GM06990 (cell line): ENCODE measurements around the gene FUNDC2.

Experiments used
- DNase-seq: peaks from one replicate; pipeline ENCODE4 v3.0.0-alpha.2; 2011; ENCODE audit not compliant: insufficient read length; ENCODE audit errors: extremely low read depth
- H3K27me3 ChIP-seq: replicated peaks from 2 replicates; pipeline ENCODE4 v1.6.0; 2011; ENCODE audit warnings: low read length; ENCODE audit not compliant: control insufficient read depth, insufficient read depth
- H3K36me3 ChIP-seq: 2 replicates; pipeline ENCODE4 v1.5.1; 2011; ENCODE audit warnings: low read length; ENCODE audit not compliant: control insufficient read depth, insufficient read depth
- H3K4me3 ChIP-seq: replicated peaks from 2 replicates; pipeline ENCODE4 v1.5.1; 2011; ENCODE audit warnings: low read depth, mild to moderate bottlenecking, control low read depth, low read length
- CTCF ChIP-seq: IDR thresholded peaks from 2 replicates; pipeline ENCODE4 v1.5.1; 2011; ENCODE audit warnings: low read length, control low read depth, mild to moderate bottlenecking, inconsistent platforms; ENCODE audit not compliant: insufficient read depth, poor library complexity, severe bottlenecking

FUNDC2 gene

GRCh38 chrX:155020591-155020990, 6.1 kb upstream of the FUNDC2 start:
- H3K36me3 ChIP-seq: no peaks in the 10 kb centered on the region
- no peaks in the 10 kb centered on the region for H3K27me3 ChIP-seq
- no peak for DNase-seq
- no peak overlapping the region for H3K4me3 ChIP-seq
- TF ChIP-seq CTCF: no peak

GRCh38 chrX:155022585-155022984, 4.1 kb upstream of the FUNDC2 start, which contains the start of gene F8:
Gene F8 (minus strand): TSS chrX:155022723. CDS start chrX:155022552, 171 bp downstream.
- Histone ChIP-seq H3K27me3 (no peaks in the 10 kb centered on the region), H3K4me3 (no peak within 1 kb of the TSS), H3K36me3 (no peaks in the 10 kb centered on the region)
- DNase-seq: no peak
- TF ChIP-seq CTCF: no peak

- Histone ChIP-seq H3K36me3 (no peaks in the 10 kb centered on the region), H3K4me3 (no peak overlapping the region), H3K27me3 (no peaks in the 10 kb centered on the region)
- DNase-seq: no peak
- no peak for TF ChIP-seq CTCF
These were observed 2.5 kb upstream of the FUNDC2 start for GRCh38 chrX:155023907-155024833.

- H3K4me3 ChIP-seq: peak overlapping the region; percentile 78
- no peak for TF ChIP-seq CTCF
- no peak for DNase-seq
These were observed 271 bp upstream of the FUNDC2 start for GRCh38 chrX:155026420-155026726.

GRCh38 chrX:155027509-155028066, 944 bp downstream of the FUNDC2 start:
- no peak for DNase-seq
- TF ChIP-seq CTCF: no peak
- H3K36me3 ChIP-seq: no peaks in the 10 kb centered on the region
- H3K27me3 ChIP-seq: no peaks in the 10 kb centered on the region
- peak overlapping the region; percentile 78 for H3K4me3 ChIP-seq

More at GRCh38 chrX:155026420-155026726, 271 bp upstream of the FUNDC2 start:
- Histone ChIP-seq H3K36me3 (no peaks in the 10 kb centered on the region), H3K27me3 (no peaks in the 10 kb centered on the region)
